Renal cortical epithelial cell (primary cell): Measurements from ENCODE around the gene PPP1R3F. TPM values are rescaled to one million over a fixed set of nuclear protein-coding genes. Genes with fewer than 3 reads are reported as not detected.
A peak's percentile ranks its signal among the peaks of the same experiment; 100 is the strongest.

Experiments used
- DNase-seq: peaks from one replicate; pipeline ENCODE4 v3.0.0-alpha.2; 2011; ENCODE audit warnings: low read depth
- total RNA-seq: library from RNA; depleted of rRNA; stranded (reverse); fragments of >200 nt; gene quantifications from 2 replicates; pipeline ENCODE4 v1.2.3, GENCODE V29; 2014

Gene PPP1R3F, protein sequence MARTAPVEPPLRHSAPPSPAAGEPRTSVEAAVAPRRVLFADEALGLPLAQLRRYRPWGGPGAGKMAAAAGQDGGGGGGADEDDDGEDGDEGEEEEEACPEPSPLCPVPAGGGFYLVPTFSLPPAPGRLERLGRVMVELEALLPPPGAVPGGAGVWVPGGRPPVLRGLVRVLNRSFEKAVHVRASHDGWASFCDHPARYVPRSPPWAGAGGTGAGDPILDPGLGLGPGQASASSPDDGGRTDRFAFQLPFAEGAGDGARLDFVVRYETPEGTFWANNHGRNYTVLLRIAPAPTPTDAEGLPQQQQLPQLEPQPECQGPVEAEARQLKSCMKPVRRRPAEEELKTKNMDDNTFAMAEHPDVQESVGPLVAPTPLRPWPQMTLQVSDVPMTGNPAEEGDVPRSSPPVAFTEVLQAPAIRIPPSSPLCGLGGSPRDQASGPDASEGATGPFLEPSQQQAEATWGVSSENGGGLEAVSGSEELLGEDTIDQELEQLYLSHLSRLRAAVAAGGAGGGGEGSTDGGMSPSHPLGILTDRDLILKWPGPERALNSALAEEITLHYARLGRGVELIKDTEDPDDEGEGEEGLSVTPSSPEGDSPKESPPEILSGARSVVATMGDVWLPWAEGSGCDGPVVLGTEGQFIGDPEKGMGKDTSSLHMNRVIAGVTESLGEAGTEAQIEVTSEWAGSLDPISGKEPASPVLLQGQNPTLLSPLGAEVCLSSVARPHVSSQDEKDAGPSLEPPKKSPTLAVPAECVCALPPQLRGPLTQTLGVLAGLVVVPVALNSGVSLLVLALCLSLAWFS
- 1.6 and 12.4 TPM in 2 replicates for total RNA-seq

DNA sequence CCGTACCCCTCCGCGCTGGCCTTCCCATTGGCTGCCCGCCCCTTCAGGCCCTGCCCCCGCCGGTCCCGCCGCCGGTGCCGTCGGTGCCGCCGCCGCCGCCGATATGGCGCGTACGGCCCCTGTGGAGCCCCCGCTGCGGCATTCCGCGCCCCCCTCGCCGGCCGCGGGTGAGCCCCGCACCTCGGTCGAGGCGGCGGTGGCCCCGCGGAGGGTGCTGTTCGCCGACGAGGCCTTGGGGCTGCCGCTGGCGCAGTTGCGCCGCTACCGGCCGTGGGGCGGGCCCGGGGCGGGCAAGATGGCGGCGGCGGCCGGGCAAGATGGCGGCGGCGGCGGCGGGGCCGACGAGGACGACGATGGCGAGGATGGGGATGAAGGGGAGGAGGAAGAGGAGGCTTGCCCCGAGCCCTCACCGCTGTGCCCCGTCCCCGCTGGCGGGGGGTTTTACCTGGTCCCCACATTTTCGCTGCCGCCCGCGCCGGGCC is at the start of gene PPP1R3F:
PPP1R3F (plus strand) TSS at position 27 of the 482 bp plus-strand sequence; CDS start at position 104, 77 bp downstream.
- no peak for DNase-seq

DNA sequence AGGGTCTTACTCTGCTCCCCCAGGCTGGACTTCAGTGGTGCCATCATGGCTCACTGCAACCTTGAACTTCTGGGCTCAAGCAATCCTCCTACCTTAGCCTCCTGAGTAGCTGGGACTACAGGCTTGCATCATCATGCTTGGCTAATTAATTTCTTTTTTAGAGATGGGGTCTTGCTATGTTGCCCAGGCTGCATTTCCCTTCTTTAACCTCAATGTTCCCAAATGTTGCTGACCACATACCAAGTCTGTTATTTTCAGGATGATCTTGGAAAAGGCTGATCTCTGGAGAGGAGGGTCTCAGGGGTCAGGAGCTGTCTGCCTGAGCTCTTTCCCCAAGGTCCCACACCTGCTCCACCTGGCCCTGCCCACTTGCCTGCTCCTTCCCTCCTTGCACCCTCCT is 49.5 kb upstream of the PPP1R3F start:
- no peak for DNase-seq

DNA sequence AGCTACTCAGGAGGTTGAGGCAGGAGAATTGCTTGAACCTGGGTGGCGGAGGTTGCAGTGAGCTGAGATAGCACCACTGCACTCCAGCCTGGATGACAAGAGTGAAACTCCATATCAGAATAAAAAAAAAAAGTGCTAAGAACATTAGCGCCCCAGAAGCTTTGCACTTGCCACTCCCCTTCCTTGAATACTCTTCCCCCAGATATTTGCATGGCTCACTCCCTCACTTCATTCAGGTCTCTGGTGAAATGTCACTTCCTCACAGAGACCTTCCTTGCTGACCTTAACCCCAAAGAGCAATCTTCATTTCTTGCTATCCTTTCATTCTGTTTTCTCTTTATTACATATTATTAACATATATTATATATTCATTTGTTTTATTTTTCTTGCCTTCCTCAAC is 47.7 kb upstream of the PPP1R3F start:
- no peak for DNase-seq

DNA sequence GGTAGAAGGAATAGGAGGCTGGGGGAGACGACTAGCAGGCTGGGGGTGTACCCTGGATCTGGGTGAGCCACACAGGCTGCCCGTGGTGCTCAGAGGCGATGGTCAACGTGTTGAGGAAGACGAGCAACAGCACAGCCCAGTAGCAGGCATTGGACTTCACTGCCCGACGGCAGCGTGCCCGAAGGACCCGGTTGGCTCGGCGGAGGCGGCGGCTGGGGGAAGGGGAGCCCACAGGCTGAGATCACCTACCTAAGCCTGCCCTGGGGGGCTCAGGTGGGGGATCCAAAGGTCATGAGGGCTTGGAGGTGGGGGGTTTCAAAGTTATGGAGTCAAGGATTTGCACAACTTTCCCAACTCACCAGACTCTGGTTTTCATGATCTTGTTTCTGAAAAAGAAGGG is 43.7 kb upstream of the PPP1R3F start:
- DNase-seq = no peak

DNA sequence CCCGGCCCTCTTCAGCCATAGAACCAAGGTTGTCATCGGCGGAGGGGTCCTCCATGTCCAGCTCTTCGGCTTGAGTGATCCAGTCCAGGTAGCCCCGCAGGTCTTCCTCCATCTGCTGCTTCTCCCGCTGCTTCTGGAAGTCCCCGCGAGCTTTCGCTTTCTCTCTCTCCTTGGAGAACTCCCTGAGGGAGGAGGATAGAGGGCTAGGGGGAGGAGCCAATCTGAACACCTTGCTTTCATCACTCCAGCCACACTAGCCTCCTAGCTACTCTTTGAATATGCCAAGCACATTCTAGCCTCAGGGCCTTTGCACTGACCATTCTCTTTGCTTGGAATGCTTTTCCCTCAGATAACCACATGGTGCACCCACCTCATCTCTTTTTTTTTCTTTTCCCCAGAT is 42.6 kb upstream of the PPP1R3F start:
- no peak for DNase-seq

DNA sequence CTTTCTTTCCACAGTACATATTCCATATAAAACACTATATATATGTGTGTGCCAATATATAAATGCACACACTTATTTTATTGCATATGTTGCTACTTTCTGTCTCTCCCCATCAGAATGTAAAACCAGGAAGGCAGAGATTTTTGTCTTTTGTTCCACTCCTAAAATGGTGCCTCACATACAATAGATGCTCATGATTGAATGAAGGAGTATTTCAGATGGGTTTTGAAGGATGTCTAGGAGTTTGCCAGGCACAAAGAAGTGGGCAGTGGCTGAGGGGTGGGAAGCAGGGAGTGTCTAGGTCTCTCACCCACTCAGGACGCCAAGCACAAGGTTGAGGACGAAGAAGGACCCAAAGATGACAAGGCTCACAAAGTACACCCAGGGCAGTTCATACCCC is 41.9 kb upstream of the PPP1R3F start:
- no peak for DNase-seq

DNA sequence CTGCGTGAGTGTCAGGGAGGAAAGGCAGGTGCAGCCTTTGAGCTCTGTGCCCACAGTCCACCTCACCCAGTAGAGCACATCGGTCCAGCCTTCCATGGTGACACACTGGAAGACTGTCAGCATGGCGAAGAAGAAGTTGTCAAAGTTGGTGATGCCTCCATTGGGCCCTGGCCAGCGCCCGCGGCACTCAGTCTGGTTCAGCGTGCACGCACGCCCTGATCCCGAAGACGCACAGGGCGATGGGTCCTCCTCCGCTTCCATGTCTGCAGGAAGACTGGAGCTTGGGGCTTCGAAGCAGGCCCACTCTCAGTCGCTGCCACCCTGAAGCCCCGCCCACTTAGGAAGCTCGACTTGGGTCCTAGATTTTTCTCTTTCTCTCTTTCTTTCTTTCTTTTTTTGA is 41.4 kb upstream of the PPP1R3F start:
- no peak for DNase-seq

DNA sequence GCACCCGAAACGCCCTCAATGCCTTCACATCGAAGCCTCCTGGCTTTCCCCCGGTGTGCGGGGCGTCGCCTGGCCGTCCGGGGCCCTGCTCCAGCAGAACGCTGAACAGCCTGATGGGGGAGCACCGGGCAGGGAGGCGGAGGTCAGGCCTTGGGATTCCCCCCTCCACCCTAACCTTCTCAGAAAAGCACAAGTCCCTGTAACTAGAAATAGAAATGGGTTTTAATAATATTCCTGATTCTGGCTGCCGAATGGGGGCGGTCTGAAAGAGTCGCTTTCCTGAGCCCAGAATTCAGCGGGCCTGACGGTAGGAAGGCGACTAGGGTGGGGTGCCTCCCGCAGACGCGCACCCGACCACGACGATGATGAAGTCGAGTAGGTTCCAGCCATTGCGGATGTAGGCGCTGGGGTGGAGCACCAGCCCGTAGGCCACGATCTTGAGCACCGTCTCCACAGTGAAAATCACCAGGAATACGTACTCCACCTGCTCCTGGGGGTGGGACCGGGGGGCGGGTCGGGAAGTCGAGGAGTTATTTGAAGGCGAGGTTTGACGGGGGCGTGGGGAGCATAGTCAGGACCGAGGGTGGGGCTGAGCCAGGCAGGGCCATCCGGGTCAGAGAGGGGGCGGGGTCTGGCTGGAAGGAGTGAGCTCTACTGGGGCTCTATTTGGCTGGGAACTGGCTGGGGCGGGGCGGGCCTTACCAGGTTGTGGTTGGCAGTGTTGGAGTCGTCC is 38.9 kb upstream of the PPP1R3F start:
- peak; percentile 3 for DNase-seq

DNA sequence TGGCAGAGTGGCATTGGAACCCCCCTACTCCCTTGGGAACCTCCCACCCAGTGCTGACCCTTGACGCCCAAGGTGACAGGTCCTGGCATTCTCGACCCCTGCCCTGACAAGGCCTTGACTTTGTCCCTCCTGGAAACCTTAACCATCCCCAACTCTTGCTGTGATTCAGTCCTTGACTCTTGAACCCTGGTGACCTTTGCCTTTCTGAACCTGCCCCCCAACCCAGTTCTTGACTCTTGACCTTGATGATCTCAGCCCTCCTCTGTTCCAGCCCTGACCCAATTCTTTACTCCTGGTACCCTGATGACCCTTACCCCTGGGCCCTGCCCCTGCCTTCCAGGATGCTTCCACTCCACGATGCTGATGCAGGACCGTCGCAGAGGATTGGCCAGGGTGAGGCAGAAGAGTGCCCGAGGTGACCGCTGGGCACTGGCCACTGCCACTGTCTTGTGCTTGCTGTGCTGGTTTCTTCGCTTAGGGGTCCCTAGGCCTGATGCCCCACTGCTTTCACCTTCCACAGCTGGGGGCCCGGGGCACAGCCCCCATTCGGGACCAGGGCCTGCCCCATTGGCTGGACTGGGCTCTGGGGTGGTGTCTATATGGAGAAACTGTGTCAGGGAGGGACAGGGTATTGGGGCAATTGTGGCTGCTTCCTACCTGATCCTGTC is 38.1 kb upstream of the PPP1R3F start:
- DNase-seq = no peak

DNA sequence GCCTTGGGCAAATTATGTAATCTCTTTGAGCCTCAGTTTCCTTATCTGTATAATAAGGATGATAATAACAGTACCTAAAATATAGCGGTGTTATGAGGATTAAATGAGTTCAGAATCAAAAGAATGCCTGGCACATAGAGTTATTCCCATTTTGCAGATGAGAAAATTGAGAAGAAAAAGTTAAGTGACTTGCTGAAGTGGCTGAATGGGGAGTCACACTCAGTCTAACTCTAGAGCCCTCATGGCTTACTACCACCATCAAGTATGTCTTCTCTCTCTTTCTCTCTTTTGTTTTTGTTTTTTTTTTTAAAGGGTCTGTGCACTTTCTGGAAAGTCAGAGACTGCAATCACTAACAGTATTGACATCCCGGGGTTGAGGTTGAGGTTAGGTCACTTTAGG is 37.1 kb upstream of the PPP1R3F start:
- no peak for DNase-seq

DNA sequence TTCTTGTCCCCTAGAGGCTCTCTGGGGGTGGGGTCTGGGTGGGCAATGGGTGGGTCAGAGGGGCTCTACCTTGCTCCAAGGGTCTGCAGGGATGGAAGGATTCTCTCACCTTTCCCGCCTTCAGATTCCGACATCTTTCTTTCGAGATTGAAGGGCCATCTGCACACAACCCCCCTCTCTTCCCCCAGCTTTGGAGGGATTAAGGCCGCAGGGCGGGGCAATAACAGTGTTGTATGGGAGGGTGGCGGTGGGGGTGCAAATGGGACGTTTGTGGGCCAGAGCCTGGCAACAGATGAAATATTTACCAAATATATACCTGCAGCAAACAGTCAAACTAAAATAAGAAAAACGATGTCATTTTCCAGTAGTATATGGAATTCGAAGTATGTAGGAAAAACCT is 36.4 kb upstream of the PPP1R3F start, which contains the start of gene CACNA1F:
CACNA1F (minus strand) TSS at position 165 of the 400 bp plus-strand sequence; CDS start at position 134, 31 bp downstream.
- no peak for DNase-seq

DNA sequence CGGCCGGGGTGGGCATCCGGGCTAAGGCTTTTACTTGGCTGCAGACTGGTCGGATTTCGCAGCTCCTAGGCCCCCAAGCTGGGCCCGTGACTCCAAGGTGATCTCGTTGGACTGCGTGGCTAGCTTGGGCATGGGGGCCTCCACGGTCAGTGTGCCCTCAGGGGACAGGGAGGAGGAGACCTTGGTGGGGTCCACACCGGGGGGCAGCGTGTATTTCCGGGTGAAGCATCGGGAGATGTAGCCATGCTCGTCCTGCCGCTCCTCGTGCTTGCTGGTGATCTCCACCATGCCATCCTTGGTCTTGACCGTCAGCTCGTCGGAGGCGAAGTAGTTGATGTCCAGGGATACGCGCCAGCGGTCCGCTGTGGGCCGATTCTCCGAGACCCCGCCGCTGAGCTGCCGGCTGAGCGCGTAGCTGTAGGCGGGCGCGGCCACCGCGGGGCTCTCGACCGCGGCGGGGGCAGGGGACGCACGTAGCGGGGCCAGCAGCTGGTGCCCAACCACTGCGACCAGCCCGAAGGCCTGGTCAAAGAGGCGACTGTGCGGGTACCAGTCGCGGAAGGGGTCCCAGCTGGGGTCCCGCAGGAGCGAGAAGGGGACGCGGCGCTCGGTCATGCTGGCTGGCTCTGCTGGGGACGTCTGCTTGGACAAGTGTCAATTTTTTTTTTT is 35.6 kb upstream of the PPP1R3F start:
- no peak for DNase-seq

DNA sequence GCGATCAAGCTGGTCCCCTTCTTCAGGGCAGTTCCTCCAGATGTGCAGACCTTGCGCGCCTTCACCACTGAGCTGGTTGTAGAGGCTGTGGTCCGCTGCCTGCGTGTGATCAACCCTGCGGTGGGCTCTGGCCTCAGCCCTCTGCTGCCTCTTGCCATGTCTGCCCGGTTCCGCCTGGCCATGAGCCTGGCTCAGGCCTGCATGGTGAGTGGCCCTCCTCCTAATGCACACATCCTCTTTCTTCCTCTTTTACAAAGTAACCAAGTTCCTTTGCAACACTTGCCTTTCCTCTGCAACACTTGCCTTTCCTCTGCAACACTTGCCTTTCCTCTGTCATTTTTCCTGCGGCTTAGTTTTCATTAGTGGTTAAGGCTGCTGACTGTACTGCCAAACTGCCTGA is 32.5 kb upstream of the PPP1R3F start:
- DNase-seq = no peak

DNA sequence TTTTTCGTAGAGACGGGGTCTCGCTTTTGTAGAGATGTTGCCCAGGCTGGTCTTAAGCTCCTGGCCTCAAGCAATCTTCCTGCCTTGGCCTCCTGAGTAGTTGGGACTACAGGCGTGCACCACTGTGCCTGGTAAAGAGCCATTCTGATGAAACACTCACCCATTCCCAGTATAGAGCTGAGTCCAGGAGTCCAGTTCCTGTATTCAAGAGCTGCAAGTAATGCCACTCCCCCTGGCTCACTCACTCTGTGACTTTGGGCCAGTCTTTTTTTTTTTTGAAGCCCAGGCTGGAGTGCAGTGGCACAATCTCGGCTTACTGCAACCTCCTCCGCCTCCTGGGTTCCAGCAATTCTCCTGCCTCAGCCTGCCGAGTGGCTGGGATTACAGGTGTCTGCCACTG is 30.9 kb upstream of the PPP1R3F start:
- DNase-seq = no peak

DNA sequence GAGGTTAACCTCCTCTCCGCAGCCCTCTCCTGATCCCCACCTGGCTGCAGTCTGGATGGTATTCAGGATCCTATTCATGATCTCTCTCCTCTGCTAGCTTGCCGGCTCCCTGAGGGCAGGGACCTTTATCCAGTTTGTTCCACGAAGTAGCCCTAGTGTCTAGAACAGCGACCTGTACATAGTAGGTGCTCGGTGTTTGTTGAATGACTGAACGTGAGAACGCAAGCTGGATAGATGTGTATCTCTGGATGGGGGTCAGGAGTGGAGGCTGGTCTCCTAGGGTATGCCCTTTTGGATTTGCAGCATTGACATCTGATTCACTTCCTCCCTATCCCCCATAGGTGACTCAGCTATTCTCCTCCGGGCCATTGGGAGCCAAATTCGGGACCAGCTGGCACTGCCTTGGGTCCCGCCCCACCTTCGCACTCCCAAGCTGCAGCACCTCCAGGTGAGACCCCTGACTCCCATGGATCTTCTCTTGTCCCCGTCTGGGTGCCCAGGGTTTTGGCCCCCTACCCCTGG is 27.0 kb upstream of the PPP1R3F start:
- DNase-seq = no peak

DNA sequence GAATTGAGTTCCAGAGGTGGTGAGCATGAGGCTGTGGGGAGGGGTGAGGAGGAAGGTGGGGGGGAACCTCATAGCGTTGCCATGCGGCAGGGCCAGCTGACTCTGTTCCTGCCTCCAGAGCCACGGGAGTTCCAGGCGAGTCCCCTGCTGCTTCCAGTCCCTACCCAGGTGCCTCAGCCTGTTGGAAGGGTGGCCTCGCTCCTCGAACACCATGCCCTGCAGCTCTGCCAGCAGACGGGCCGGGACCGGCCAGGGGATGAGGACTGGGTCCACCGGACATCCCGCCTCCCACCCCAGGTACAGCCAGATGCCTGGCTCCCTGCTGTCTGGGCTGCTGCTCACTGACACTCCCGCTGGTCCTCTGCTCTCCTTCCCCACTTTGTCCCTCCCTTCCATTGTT is 26.4 kb upstream of the PPP1R3F start:
- DNase-seq = no peak

DNA sequence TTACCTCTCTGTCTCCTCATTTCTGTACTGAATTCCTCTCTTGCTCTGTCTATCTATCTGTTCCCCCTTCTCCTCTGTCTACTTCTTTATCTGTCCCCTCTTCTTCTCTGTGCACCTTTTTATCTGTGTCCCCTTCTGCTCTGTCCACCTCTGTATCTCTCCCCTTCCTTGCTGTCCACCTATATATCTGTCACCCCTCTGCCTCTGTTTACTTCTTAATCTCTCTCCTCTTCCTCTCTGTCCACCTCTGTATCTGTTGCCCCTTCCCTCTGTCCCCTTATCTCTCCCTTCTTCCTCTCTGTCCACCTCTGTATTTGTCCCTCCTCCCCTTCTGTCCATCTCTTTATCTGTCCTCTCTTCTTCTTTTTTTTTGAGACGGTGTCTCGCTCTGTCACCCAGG is 25.4 kb upstream of the PPP1R3F start:
- no peak for DNase-seq

DNA sequence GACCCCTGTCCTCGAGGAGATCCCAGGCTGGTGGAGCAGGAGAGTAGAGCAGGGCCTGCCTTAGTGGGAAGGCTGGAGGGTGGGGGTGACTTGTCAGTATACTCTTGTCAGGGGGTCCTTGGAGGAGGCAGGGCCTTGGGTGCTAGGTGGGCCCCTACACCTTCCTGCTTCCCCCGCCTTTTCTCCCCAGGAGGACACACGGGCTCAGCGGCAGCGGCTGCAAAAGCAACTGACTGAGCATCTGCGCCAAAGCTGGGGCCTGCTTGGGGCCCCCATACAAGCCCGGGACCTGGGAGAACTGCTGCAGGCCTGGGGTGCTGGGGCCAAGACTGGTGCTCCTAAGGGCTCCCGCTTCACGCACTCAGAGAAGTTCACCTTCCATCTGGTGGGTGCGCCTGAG is 23.1 kb upstream of the PPP1R3F start:
- no peak for DNase-seq

DNA sequence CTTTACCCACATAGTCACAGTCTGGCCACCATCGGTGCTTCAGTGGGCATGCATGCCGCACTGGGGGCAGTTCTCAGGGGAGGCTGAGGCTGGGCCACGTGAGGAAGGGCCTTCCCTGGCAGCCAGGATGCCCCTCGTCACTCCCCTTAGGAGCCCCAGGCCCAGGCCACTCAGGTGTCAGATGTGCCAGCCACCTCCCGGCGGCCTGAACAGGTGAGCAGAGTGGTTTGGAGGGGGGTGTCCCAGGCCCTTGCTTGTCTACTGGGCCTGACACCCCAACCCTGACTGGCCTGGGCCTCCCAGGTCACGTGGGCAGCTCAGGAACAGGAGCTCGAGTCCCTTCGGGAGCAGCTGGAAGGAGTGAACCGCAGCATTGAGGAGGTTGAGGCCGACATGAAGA is 22.2 kb upstream of the PPP1R3F start:
- no peak for DNase-seq

DNA sequence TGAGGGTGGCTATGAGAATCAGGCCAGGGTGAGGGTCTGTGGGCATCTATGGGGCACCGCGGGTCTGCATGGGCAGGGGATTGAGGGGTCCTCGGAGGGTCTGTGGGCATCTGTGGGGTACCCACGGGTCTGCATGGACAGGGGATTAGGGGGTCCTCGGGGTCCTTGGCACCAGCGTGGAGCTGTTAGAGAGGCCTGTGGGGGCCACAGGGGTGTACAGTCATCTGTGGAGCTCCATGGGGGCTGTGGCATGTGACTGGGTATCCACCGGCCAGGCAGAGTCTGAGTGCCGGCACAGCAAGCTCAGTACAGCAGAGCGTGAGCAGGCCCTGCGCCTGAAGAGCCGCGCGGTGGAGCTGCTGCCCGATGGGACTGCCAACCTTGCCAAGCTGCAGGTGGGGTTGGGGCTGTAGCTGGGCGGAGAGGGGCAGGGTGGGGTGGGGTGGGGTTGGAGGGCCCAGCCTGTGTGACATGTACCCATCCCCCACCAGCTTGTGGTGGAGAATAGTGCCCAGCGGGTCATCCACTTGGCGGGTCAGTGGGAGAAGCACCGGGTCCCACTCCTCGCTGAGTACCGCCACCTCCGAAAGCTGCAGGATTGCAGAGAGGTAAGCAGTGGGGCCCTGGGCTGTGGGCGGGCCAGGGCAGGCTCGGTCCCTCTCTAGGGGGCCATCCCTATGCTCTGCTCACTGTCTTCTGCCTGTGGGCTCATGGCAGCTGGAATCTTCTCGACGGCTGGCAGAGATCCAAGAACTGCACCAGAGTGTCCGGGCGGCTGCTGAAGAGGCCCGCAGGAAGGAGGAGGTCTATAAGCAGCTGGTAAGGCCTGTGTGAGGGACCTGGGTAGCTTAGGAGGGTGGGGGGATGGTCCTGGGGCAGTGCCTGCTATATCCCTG is 21.4 kb upstream of the PPP1R3F start:
- DNase-seq = no peak
